HG03439 (cell line): ENCODE measurements around the gene PPP2R2C.

Experiments
- ATAC-seq: cut with Tn5 transposase; IDR thresholded peaks from one replicate; pipeline ENCODE4 v1.9.1; 2021; ENCODE audit warnings: mild to moderate bottlenecking, moderate library complexity; ENCODE audit not compliant: unreplicated experiment

The PPP2R2C gene

DNA sequence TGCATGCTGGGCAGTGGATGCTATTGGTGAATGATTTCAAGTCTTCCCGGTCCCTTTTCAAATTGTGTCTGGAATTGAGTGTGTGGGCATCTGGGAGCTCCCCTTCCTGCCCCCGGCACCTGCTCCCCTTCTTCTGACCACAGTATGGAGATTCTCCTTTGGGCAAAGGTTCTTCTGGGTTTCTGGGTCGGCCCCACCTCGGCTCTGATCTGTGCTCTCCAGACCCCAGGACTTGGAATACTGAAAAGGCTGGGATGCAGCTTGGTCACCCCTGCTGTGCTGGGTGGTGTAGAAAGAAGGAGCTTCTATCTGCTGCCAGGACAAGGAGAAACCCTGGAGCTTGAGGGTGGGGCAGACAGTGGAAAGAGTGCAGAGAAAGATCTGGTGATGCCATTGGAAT is 124.0 kb downstream of the PPP2R2C start:
- ATAC-seq: no peak

GRCh38 chr4:6347511-6348045 is 124.8 kb downstream of the PPP2R2C start:
- no peak for ATAC-seq

- no peak for ATAC-seq
Measured at GRCh38 chr4:6346373-6347110, 125.9 kb downstream of the PPP2R2C start.

DNA sequence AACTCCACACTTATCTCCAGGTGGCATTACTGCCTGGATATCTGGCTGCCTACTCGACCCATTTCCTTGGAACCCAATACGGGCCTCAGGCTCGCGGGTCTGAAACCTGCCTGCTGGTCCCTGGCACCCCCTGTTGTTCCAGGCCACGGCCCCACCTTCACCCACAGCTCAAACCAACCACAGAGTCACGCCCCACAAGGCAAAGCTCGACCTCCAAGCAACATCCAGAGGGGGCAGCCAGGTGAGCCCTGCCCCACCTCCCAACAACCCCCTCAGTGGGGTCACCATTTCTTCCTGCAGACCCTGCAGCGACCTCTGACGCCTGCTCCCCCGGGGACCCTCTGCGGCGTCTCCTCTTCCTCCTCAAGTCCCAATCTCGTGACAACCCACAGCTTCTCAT is 126.5 kb downstream of the PPP2R2C start:
- ATAC-seq: no peak

GRCh38 chr4:6345096-6345830 is 127.2 kb downstream of the PPP2R2C start:
- ATAC-seq: no peak

GRCh38 chr4:6343939-6344408 is 128.4 kb downstream of the PPP2R2C start:
- ATAC-seq: peak; percentile 64

- ATAC-seq: no peak
Measured at GRCh38 chr4:6342530-6343293, 129.7 kb downstream of the PPP2R2C start.

DNA sequence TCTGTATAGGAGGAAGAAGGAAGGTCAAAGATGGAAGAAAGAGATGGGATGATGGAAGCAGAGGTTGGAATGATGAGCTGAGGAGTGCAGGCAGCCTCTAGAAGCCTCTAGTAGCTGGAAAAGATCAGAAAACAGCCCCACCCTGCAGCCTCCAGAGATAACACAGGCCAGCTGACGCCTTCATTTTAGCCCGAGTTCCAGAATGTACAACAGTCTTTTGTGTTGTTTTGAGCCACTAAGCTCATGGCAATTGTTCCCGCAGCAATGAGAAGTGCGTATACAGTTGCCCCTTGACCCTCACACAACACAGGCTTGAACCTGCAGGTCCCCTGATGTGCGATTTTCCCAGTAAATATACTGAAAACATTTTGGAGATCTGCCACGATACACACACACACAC is 130.7 kb downstream of the PPP2R2C start:
- ATAC-seq: no peak

GRCh38 chr4:6340446-6341015 is 131.9 kb downstream of the PPP2R2C start:
- no peak for ATAC-seq

- ATAC-seq: no peak
Measured at GRCh38 chr4:6339818-6340445, 132.5 kb downstream of the PPP2R2C start.

- ATAC-seq: no peak
Measured at GRCh38 chr4:6338951-6339817, 133.2 kb downstream of the PPP2R2C start.

DNA sequence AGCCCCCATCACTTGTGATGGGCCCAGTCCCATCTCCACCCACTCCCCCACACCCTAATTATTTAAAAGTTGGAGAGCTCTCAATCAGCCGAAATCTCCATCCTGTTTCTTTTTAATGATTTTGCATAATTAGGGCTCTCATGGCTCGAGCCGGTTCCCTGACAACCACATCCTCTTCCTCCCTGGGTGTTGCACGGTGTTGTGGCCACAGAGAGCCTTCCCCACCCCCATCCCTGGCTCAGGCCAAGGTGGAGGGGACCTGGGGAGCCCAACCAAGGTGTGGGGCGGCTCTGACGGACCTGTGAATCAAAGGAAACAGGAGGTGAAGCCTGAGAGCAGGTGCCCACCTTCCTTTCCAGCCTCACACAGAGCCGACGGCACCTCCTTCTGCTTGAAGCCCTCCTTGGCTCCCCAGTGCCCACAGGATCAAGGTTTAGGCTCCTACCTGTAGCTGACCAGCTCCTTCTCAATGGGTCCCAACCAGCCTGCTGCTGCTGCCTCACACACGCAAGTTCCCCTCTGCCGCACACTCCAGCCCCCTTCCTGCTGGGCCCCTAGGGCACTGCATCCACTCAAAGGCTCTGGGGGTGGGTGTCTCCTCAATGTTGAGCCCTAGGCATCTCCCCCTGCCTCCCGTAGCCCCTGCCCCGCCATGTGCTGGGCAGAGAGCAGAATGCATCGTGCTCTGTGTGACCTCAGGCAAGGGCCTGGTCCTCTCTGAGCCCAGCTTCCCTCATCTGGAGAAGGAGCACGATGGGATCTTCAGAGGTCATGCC is 134.1 kb downstream of the PPP2R2C start:
- no peak for ATAC-seq

DNA sequence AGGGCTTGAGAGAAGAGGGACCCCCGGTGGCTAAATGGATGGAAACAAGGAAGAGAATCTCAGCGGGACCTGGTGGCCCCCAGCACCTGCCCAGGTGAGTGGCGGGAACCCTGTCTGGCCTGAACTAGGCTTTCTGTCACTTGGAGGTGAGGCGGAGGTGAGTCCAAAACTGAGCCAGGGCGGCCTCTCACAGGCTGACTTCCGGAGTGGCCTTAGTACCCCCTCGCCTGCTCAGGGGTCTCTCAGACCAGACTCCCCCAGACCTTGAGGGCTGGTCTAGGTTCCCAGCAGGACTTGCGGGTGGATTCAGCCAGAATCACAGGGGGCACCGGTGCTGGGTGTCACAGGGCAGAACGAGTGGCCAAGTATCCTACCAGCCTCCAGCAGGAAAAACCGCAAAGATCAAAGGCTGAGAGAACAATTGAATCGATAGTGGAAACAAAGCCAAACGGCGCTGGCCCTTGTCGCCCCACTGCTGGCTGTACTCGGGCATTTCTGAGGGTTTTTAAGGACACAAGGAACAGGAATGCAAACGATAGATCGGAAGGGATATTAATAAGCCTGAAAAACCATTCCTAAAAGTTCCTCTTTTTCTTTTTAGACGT is 135.0 kb downstream of the PPP2R2C start:
- ATAC-seq: no peak

DNA sequence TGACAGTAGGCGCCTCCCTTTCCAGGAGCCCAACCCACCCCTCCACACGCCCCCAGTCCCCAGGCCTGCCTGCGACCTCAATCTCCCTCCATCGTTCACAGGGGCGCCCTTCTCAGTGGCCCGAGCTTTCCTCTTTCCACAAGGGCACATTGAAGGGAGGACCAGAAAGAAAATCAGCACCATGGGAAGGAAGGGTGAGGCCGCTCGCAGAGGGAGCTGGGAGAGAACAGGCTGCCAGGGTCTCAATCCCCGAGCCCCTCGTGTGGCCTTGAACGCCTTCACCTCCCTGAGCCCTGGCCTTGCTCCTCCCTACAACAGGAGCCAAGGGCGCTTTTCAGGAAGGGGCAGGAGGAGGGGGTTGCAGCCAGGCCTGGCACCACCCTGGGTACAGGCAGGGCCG is 136.2 kb downstream of the PPP2R2C start:
- no peak for ATAC-seq

- no peak for ATAC-seq
Measured at GRCh38 chr4:6335040-6335590, 137.3 kb downstream of the PPP2R2C start.

DNA sequence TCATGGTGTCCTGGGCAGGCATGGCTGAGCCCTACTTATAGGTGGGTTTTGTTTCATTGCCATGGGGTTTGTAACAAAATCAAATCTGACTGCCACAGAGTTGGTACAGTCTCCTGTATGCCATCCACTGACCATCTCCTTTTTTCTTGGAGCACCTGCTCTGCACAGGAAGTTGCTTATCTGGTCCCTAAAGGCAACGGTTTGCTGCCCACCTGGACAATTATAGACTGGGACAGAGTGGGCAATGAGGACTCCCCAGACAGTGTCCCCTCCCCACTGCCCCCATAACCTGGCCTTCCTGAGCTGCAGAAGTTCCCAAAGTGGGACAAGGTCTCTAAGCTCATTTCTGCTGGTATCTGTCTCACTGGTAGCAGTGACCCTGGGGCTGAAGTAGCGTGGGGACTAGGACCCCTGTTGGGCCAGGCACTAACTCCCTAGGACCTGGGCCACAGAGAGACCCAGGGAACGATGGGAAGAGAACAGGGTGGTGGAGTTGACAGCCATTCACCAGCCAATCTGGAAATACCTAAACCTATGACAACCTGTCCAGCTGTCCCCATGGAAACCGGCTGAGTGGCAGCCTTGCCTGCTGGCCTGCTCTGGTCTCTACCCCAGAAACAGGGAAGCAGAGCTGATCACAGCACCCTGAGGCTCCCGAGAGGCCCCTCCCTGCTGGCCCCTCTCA is 138.1 kb downstream of the PPP2R2C start:
- no peak for ATAC-seq
